ENCODE measurements around the gene RAP1A. TPM values are rescaled to one million over a fixed set of nuclear protein-coding genes. Genes with fewer than 3 reads are reported as not detected.

RAP1A gene
- total RNA-seq, 4 donors from 2014 or later = 49.4 to 72.1 (median 57.9) TPM

GRCh38 chr1:111723871-111724270, 104.3 kb downstream of the RAP1A start:
- Histone ChIP-seq H3K27me3 (no peaks in the 10 kb centered on the region), H3K36me3 (no peaks in the 10 kb centered on the region), H3K9me3 (no peaks in the 10 kb centered on the region), H3K4me3 (no peak overlapping the region), H3K4me1 (peaks cover 82 to 87% of the 10 kb centered on the region in 2 donors), H3K27ac (peak overlapping the region in 1 of 4 donors; percentile 28)
- ATAC-seq (no peak), DNase-seq (no peak)
- intact Hi-C loops (cut with DNase I; ENCODE audit: low total_unique reads) = no loop called here
- TF ChIP-seq CTCF (IDR thresholded peaks at IDR 0.05 in 4 of 5, conservative IDR thresholded peaks at IDR 0.05 in 1 of 5) (no peak), POLR2A (IDR thresholded peaks at IDR 0.05) (no peak)
- in situ Hi-C loops (cut with MboI; ENCODE audit: low sequenced_read_pairs in 4 of 4) = no loop called here

DNA sequence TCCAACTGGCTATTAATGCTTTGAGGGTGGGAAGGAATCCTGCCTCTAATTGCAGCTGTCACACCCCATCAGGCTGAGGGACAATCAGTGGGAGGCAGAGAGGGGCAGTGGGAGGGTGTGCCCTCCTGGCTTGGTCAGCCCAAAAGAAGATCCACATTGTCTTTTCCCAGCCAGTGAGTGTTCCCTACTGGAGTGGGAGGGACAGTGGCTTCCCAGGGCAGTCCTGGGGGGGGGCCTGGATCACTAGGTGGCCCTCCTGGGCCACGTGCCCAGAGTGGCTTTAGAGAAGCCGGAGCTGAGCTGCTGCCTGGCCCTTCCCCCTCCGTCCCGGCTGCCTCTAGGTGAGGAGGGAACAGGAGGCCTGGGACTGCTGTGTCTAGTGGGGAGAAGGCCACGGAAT, 105.6 kb downstream of the RAP1A start:
- H3K4me3 ChIP-seq = no peak overlapping the region
- ATAC-seq = peak; percentile 29 to 49
- H3K9me3 ChIP-seq = no peaks in the 10 kb centered on the region
- peak; percentile 72 to 85 for DNase-seq
- peak overlapping the region; percentile 40 to 77 (median 60) for H3K27ac ChIP-seq
- in situ Hi-C loops (cut with MboI; ENCODE audit: low sequenced_read_pairs in 4 of 4) (no loop called here), intact Hi-C loops (cut with DNase I; ENCODE audit: low total_unique reads) (no loop called here)
- H3K27me3 ChIP-seq = no peaks in the 10 kb centered on the region
- peaks cover 82 to 87% of the 10 kb centered on the region in 2 donors for H3K4me1 ChIP-seq
- TF ChIP-seq CTCF (IDR thresholded peaks at IDR 0.05 in 4 of 5, conservative IDR thresholded peaks at IDR 0.05 in 1 of 5) (no peak), POLR2A (IDR thresholded peaks at IDR 0.05) (no peak)
- H3K36me3 ChIP-seq = no peaks in the 10 kb centered on the region

- Histone ChIP-seq H3K27ac (peak overlapping the region in 1 of 4 donors; percentile 77), H3K4me3 (no peak overlapping the region), H3K36me3 (no peaks in the 10 kb centered on the region), H3K27me3 (no peaks in the 10 kb centered on the region), H3K4me1 (peaks cover 79 to 87% of the 10 kb centered on the region in 2 donors), H3K9me3 (no peaks in the 10 kb centered on the region)
- no peak for TF ChIP-seq CTCF (IDR thresholded peaks at IDR 0.05 in 4 of 5, conservative IDR thresholded peaks at IDR 0.05 in 1 of 5)
- TF ChIP-seq POLR2A (IDR thresholded peaks at IDR 0.05) = no peak
- intact Hi-C loops (cut with DNase I; ENCODE audit: low total_unique reads) (no loop called here), in situ Hi-C loops (cut with MboI; ENCODE audit: low sequenced_read_pairs in 4 of 4) (no loop called here)
- DNase-seq = no peak
- no peak for ATAC-seq
Measured at GRCh38 chr1:111727056-111727455, 107.5 kb downstream of the RAP1A start.

DNA sequence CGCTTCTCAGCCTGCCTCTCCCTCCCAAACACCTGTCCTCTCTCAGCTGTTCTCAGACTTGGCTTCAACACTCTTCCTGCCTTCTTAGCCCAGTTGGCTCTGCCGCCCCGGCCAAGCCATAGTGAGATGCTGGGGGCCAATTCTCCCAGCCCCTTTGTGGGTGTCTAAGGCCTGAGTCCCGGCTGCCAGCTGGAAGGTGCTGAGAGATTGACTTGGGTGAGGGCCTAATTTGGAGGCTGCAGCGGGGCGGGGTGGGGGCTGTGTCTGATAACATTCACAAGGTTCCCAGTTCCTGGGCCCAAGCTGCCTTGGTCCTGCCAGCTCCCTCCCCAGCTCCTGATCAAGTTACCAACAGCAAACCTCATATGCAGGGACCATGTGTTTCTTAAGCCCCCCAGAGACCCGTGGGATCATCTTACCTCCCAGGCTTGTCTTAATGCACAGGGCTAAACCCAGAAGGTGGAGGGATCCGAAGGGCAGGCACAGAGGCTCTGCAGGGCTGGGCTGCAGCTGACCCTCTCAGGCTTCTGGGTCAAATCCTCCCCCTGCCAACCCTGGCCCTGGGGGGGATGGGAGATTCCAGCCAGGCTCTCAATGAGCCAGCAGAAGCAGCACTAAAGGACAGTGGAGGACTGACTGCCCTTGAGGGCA, 109.8 kb downstream of the RAP1A start:
- H3K27me3 ChIP-seq = no peaks in the 10 kb centered on the region
- peak; percentile 72 to 79 for ATAC-seq
- no peak overlapping the region for H3K4me3 ChIP-seq
- DNase-seq = peak; percentile 46 to 72
- peak overlapping the region; percentile 70 to 85 (median 77) for H3K27ac ChIP-seq
- no peaks in the 10 kb centered on the region for H3K9me3 ChIP-seq
- in situ Hi-C loops (cut with MboI; ENCODE audit: low sequenced_read_pairs in 4 of 4) = no loop called here
- peaks cover 88 to 96% of the 10 kb centered on the region in 2 donors for H3K4me1 ChIP-seq
- intact Hi-C loops (cut with DNase I; ENCODE audit: low total_unique reads) = no loop called here
- H3K36me3 ChIP-seq = no peaks in the 10 kb centered on the region
- TF ChIP-seq CTCF (IDR thresholded peaks at IDR 0.05 in 4 of 5, conservative IDR thresholded peaks at IDR 0.05 in 1 of 5) (no peak), POLR2A (IDR thresholded peaks at IDR 0.05) (no peak)

All from gastrocnemius medialis (tissue), 4 donors.